ENCODE results near the gene MEGF8.
"Not testable (repeated sequence)": the region's sequence is repeated elsewhere in the genome, so short reads cannot be mapped to it uniquely, and the experiment has no call there.

MEGF8 gene

GRCh38 chr19:42331333-42331732 is 5.9 kb downstream of the MEGF8 start:
- not testable (repeated sequence) for DNase-seq (ENCODE audit: low spot score)

DNA sequence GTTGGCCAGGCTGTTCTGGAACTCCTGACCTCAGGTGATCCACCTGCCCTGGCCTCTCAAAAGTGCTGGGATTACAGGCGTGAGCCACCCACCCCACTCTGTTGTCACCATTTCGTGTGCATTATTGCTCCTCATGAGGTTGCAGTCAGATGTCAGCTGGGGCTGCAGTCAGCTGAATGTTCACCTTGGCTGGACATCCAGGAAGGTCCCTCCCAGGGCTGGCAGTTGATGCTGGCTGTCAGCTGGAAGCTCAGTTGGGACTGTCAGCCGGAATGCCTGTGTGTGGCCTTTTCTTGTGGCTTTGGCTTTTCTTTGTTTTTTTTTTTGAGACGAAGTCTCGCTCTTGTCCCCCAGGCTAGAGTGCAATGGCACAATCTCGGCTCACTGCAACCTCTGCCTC is 6.6 kb downstream of the MEGF8 start:
- no peak for DNase-seq (ENCODE audit: low spot score)

- no peak for DNase-seq (ENCODE audit: low spot score)
These were observed 7.6 kb downstream of the MEGF8 start for GRCh38 chr19:42333018-42333417.

- DNase-seq (ENCODE audit: low spot score) = no peak
These were observed 8.7 kb downstream of the MEGF8 start for GRCh38 chr19:42333975-42334696.

GRCh38 chr19:42334697-42335373 is 9.4 kb downstream of the MEGF8 start:
- DNase-seq (ENCODE audit: low spot score) = no peak

GRCh38 chr19:42335374-42335936 is 10.0 kb downstream of the MEGF8 start:
- no peak for DNase-seq (ENCODE audit: low spot score)

DNA sequence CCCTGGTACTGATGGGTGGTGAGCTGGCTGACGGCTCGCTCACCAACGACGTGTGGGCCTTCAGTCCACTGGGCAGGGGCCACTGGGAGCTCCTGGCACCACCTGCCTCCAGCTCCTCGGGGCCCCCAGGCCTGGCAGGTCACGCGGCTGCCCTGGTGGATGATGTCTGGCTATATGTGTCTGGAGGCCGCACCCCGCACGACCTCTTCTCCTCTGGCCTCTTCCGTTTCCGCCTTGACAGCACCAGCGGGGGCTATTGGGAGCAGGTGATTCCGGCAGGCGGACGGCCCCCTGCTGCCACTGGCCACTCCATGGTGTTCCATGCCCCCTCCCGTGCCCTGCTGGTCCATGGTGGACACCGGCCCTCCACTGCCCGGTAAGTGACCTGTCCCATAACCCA is 10.5 kb downstream of the MEGF8 start:
- no peak for DNase-seq (ENCODE audit: low spot score)

GRCh38 chr19:42339126-42339860 is 13.9 kb downstream of the MEGF8 start:
- not testable (repeated sequence) for DNase-seq (ENCODE audit: low spot score)

GRCh38 chr19:42339922-42340321 is 14.5 kb downstream of the MEGF8 start:
- DNase-seq (ENCODE audit: low spot score) = not testable (repeated sequence)

DNA sequence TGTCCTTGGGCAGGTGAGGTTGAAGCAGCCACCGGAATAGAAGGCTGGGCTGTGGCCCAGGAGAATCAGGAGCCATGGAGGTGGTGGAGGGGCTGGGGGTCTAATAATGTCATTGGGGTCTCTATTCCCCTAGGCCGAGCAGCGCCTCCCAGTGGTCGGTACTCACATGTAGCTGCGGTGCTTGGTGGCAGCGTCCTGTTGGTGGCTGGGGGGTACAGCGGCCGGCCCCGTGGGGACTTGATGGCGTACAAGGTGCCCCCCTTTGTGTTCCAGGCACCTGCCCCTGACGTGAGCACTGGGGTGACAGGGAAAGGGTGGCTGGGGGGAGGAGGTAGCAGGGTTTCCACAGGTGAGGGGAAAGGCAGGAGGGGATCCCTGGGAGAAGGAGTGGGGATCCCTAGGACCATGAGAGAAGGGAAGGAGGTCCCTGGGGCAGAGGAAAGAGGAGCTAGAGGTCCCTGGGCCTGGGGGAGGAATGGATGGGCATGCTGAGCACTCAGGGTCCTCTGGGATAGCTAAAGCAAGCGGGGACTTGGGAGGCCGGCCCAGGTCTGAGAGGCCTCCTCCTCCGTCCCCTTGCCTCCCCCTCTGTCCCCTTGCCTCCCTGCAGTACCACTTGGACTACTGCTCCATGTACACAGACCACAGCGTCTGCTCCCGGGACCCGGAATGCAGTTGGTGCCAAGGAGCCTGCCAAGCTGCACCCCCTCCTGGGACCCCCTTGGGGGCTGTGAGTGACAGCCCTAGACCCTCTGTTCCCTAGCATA is 18.1 kb downstream of the MEGF8 start:
- DNase-seq (ENCODE audit: low spot score) = no peak

- no peak for DNase-seq (ENCODE audit: low spot score)
These were observed 19.0 kb downstream of the MEGF8 start for GRCh38 chr19:42344336-42344893.

DNA sequence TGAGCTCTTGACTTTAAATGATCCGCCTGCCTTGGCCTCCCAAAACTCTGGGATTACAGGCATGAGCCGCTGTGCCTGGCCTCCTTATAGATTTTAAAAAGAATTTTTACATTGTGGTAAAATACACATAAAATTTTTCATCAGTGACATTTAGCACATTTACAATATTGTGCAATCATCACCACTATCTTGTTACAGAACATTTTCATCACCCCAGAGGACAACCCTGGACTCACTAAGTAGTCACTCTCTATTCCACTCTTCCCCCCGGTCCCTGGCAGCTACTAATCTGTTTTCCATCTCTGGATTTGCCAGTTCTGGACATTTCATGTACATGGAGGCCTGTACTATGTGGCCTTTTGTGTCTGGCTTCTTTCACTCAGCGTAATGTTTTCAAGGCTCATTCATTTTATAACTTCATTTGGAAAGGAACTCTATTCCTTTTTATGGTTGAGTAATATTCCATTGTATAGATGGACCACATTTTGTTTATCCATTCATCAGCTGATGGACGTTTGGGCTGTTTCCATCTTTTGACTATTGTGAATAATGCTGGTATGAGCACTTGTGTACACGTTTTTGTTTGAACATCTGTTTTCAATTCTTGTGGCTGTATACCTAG is 19.9 kb downstream of the MEGF8 start:
- no peak for DNase-seq (ENCODE audit: low spot score)

GRCh38 chr19:42348211-42348610 is 22.8 kb downstream of the MEGF8 start:
- no peak for DNase-seq (ENCODE audit: low spot score)

- DNase-seq (ENCODE audit: low spot score) = no peak
These were observed 24.1 kb downstream of the MEGF8 start for GRCh38 chr19:42349378-42350107.

- no peak for DNase-seq (ENCODE audit: low spot score)
These were observed 25.0 kb downstream of the MEGF8 start for GRCh38 chr19:42350417-42350816.

GRCh38 chr19:42351079-42351735 is 25.8 kb downstream of the MEGF8 start:
- DNase-seq (ENCODE audit: low spot score) = no peak

DNA sequence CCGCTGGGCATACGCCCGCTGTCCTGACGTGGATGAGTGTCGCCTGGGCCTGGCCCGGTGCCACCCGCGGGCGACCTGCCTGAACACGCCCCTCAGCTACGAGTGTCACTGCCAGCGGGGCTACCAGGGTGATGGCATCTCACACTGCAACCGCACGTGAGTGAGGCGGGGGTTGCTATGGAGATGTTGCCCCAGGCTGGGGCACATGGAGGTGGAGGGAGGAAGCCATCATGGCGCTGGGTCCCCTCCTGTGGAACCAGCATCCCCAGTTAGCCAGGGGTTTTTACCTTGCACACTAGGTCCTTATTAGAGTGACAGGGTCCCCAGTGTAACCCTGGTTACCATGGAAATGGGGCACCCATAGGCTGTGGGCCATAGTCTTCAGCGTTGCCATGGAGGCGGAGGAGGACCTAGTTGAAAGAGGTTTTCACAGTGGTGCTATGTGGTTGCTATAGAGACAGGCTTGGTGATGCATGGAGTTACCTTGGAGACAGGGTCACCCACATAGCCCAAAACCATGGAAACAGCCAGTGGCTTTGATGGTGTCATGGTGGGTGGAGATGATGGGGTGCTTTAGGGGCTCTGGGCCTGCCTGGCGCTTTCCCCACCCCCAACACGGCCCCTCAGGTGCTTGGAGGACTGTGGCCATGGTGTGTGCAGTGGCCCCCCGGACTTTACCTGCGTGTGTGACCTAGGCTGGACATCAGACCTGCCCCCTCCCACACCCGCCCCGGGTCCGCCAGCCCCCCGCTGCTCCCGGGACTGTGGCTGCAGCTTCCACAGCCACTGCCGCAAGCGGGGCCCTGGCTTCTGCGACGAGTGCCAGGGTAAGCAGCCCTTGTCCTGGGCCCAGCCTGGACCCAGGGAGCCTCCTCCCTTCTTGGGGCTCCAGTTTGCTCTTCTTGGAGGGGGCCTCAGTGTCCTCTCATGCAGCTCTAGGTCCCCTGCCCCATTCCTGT is 27.1 kb downstream of the MEGF8 start:
- peak; percentile 55 for DNase-seq (ENCODE audit: low spot score)

GRCh38 chr19:42353341-42354015 is 28.0 kb downstream of the MEGF8 start:
- no peak for DNase-seq (ENCODE audit: low spot score)
